Stomach (tissue), 4 donors: ENCODE measurements around the gene CEACAM4.

Source experiments
- EP300 ChIP-seq: sonication (generic); formaldehyde crosslinking; IDR thresholded peaks from one replicate; pipeline ENCODE4 v1.6.1; 2017; ENCODE audit warnings: antibody characterized with exemption
- POLR2A ChIP-seq, 4 donors: fragments of 450-650 bp; IDR thresholded peaks; one replicate each; pipeline ENCODE4 v1.6.1; 2016; ENCODE audit warnings: antibody characterized with exemption in 4 of 4, control low read depth in 2 of 4, mild to moderate bottlenecking in 1 of 4, moderate library complexity in 1 of 4
- POLR2AphosphoS5 ChIP-seq, 3 donors: sonication (generic); formaldehyde crosslinking; IDR thresholded peaks; one replicate each; pipeline ENCODE4 v1.6.1; 2016; ENCODE audit warnings: antibody characterized with exemption in 3 of 3
- TF ChIP-seq, protein P1 (sequence below), 7 experiments: fragments of 450-650 bp in 4 of 7; fragments of 200-600 bp in 3 of 7; sonication (generic) in 3 of 7; IDR thresholded peaks; one replicate each; pipeline ENCODE4 v1.5.1; 2016 to 2019; ENCODE audit warnings: antibody characterized with exemption in 7 of 7, control low read depth in 2 of 7, mild to moderate bottlenecking in 1 of 7

DNA sequence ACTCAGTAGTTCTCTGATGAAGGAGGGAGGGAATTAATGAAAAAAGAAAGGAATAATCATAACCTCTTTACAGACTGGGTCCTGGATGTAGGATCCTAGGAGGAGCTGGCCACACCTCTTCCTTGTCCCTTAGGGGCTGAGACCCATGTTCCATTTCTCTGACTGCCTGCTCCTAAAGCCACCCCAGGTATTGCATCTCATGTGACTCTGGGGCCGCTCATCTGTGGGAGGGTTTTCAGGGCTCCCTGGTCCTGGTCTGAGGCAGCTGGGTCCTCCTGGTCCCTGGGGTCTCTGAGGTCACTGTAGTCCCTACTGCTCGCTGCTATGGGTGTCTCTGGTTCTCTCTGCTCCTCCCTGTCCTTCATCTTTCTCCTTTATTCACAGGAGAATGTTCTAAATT is 48.0 kb downstream of the CEACAM4 start:
- TF ChIP-seq, protein P1, sequence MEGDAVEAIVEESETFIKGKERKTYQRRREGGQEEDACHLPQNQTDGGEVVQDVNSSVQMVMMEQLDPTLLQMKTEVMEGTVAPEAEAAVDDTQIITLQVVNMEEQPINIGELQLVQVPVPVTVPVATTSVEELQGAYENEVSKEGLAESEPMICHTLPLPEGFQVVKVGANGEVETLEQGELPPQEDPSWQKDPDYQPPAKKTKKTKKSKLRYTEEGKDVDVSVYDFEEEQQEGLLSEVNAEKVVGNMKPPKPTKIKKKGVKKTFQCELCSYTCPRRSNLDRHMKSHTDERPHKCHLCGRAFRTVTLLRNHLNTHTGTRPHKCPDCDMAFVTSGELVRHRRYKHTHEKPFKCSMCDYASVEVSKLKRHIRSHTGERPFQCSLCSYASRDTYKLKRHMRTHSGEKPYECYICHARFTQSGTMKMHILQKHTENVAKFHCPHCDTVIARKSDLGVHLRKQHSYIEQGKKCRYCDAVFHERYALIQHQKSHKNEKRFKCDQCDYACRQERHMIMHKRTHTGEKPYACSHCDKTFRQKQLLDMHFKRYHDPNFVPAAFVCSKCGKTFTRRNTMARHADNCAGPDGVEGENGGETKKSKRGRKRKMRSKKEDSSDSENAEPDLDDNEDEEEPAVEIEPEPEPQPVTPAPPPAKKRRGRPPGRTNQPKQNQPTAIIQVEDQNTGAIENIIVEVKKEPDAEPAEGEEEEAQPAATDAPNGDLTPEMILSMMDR (IDR thresholded peaks at IDR 0.05) = no peak
- no peak for TF ChIP-seq POLR2A (IDR thresholded peaks at IDR 0.05)
- no peak for TF ChIP-seq POLR2AphosphoS5 (IDR thresholded peaks at IDR 0.05)
- no peak for TF ChIP-seq EP300
